GM12878 (cell line): Measurements from ENCODE around the gene PRR15. TPM values are rescaled to one million over a fixed set of nuclear protein-coding genes. Genes with fewer than 3 reads are reported as not detected.

ENCODE experiments used
- ATAC-seq: fragments of 200-7000 bp; cut with Tn5 transposase; 3 replicates; pipeline ENCODE4 v1.9.1; 2020; ENCODE audit warnings: mild to moderate bottlenecking, moderate library complexity
- BruUV-seq: library from RNA; stranded (reverse); fragments of 400-500 nt; replicated peaks from 2 replicates; lab custom pipeline; 2021; lab: Mats Ljungman, UMichigan
- CTCF ChIA-PET: fragments of 300-600 bp; sonication (Branson Sonifier 250); formaldehyde crosslinking; extraction: SDS; loops from one replicate; lab custom pipeline; 2021; ENCODE audit warnings: inconsistent platforms; lab: Yijun Ruan, JAX
- POLR2A ChIA-PET: fragments of 350-600 bp; formaldehyde crosslinking; extraction: SDS; loops from one replicate; lab custom pipeline; 2021; ENCODE audit warnings: inconsistent platforms; lab: Charles Lee
- RAD21 ChIA-PET: fragments of 300-600 bp; sonication (Branson Sonifier 250); formaldehyde crosslinking; loops from one replicate; lab custom pipeline; 2023; ENCODE audit warnings: antibody characterized with exemption; ENCODE audit not compliant: unreplicated experiment; lab: Charles Lee
- SMC1A ChIA-PET: fragments of 300-600 bp; sonication (Branson Sonifier 250); formaldehyde crosslinking; loops from one replicate; lab custom pipeline; 2023; ENCODE audit not compliant: unreplicated experiment, uncharacterized antibody; lab: Charles Lee
- DNase-seq: peaks from one replicate; pipeline ENCODE4 v3.0.0-alpha.2; 2011; ENCODE audit warnings: low read depth, low spot score
- FAIRE-seq: peaks from 3 replicates; lab custom pipeline; 2011; peaks lifted over from hg19 to GRCh38; lab: Jason Lieb, UNC
- H2AFZ ChIP-seq: 2 replicates; pipeline ENCODE4 v1.6.0; 2011; ENCODE audit warnings: low read depth, low read length, control low read depth; ENCODE audit not compliant: control insufficient read depth
- H3K27ac ChIP-seq: 2 replicates; pipeline ENCODE4 v1.5.1; 2011; ENCODE audit warnings: control low read depth; ENCODE audit not compliant: control insufficient read depth, insufficient read depth
- H3K27me3 ChIP-seq, 2 experiments: replicated peaks in 1 of 2; 2 replicates each; pipeline versions ENCODE4 v1.6.0 to v1.6.1; 2011; ENCODE audit warnings: low read length in 1 of 2; ENCODE audit not compliant: control insufficient read depth in 2 of 2, insufficient read depth in 2 of 2
- H3K36me3 ChIP-seq, 2 experiments: 2 replicates each; pipeline ENCODE4 v1.5.1; 2011; ENCODE audit warnings: low read length in 1 of 2; ENCODE audit not compliant: control insufficient read depth in 2 of 2, insufficient read depth in 2 of 2
- H3K4me1 ChIP-seq: 2 replicates; pipeline ENCODE4 v1.6.1; 2011; ENCODE audit warnings: mild to moderate bottlenecking, low read length, moderate library complexity, mixed read lengths; ENCODE audit not compliant: control insufficient read depth, insufficient read depth
- H3K4me2 ChIP-seq: 2 replicates; pipeline ENCODE4 v1.6.0; 2011; ENCODE audit warnings: control low read depth; ENCODE audit not compliant: control insufficient read depth, insufficient read depth
- H3K4me3 ChIP-seq: fragments of 200-600 bp; sonication (generic); 2 replicates; pipeline ENCODE4 v1.5.1; 2016
- H3K79me2 ChIP-seq: 2 replicates; pipeline ENCODE4 v1.6.0; 2011; ENCODE audit warnings: low read length; ENCODE audit not compliant: control insufficient read depth, insufficient read depth
- H3K9ac ChIP-seq: 2 replicates; pipeline ENCODE4 v1.8.0; 2011; ENCODE audit warnings: low read length, control low read depth, mixed read lengths; ENCODE audit not compliant: control insufficient read depth, insufficient read depth
- H3K9me3 ChIP-seq: replicated peaks from 3 replicates; pipeline ENCODE4 v1.5.1; 2011; ENCODE audit warnings: mild to moderate bottlenecking, low read length; ENCODE audit not compliant: control insufficient read depth, insufficient read depth
- H4K20me1 ChIP-seq: 2 replicates; pipeline ENCODE4 v1.6.0; 2011; ENCODE audit not compliant: control insufficient read depth, insufficient read depth
- ASH2L ChIP-seq: fragments of 300-600, 200-600 bp; sonication (generic); IDR thresholded peaks from 2 replicates; pipeline ENCODE4 v1.6.1; 2017; ENCODE audit warnings: low read depth, mild to moderate bottlenecking, borderline replicate concordance
- ATF7 ChIP-seq: fragments of 450-650 bp; IDR thresholded peaks from 2 replicates; pipeline ENCODE4 v1.6.1; 2016; ENCODE audit warnings: low read depth, mild to moderate bottlenecking
- BCLAF1 ChIP-seq: fragments of 450-650 bp; IDR thresholded peaks from 2 replicates; pipeline ENCODE4 v1.6.1; 2017; ENCODE audit warnings: antibody characterized with exemption, mild to moderate bottlenecking, moderate library complexity
- BMI1 ChIP-seq: fragments of 450-650 bp; IDR thresholded peaks from 2 replicates; pipeline ENCODE4 v1.6.1; 2016; ENCODE audit warnings: mild to moderate bottlenecking, moderate library complexity, borderline replicate concordance
- CUX1 ChIP-seq: IDR thresholded peaks from 2 replicates; pipeline ENCODE4 v1.6.1; 2012; ENCODE audit warnings: improper control_type of control experiment, low read depth, low read length; ENCODE audit not compliant: insufficient replicate concordance
- FOXM1 ChIP-seq: IDR thresholded peaks from 2 replicates; pipeline ENCODE4 v1.6.1; 2012; ENCODE audit warnings: low read depth, mild to moderate bottlenecking, inconsistent platforms, low read length, moderate library complexity
- GABPA ChIP-seq: IDR thresholded peaks from 2 replicates; pipeline ENCODE4 v1.6.1; 2014; ENCODE audit warnings: antibody characterized with exemption, low read depth, mild to moderate bottlenecking, inconsistent platforms
- IKZF2 ChIP-seq, 2 experiments: fragments of 450-650 bp; IDR thresholded peaks; 2 replicates each; pipeline ENCODE4 v1.6.1; 2017; ENCODE audit warnings: mild to moderate bottlenecking in 2 of 2, moderate library complexity in 2 of 2
- MEF2B ChIP-seq: fragments of 450-650 bp; IDR thresholded peaks from 2 replicates; pipeline ENCODE4 v1.6.1; 2018; ENCODE audit warnings: mild to moderate bottlenecking, moderate library complexity; ENCODE audit not compliant: partially characterized antibody, poor library complexity, severe bottlenecking
- NBN ChIP-seq: fragments of 450-650 bp; IDR thresholded peaks from 2 replicates; pipeline ENCODE4 v1.6.1; 2016
- SMAD1 ChIP-seq: fragments of 450-650 bp; IDR thresholded peaks from 2 replicates; pipeline ENCODE4 v1.6.1; 2018; ENCODE audit warnings: mild to moderate bottlenecking, low read depth; ENCODE audit not compliant: partially characterized antibody
- SMAD5 ChIP-seq: IDR thresholded peaks from 2 replicates; pipeline ENCODE4 v1.6.1; 2016; ENCODE audit warnings: antibody characterized with exemption, low read depth
- SREBF1 ChIP-seq: IDR thresholded peaks from 2 replicates; pipeline ENCODE4 v1.6.1; 2012; ENCODE audit warnings: mild to moderate bottlenecking, low read length
- STAT3 ChIP-seq: IDR thresholded peaks from 2 replicates; pipeline ENCODE4 v1.6.1; 2011; ENCODE audit warnings: low read depth, low read length, improper control_type of control experiment
- TCF3 ChIP-seq: IDR thresholded peaks from 2 replicates; pipeline ENCODE4 v1.6.1; 2012; ENCODE audit warnings: low read depth, mild to moderate bottlenecking, low read length, borderline replicate concordance; ENCODE audit not compliant: insufficient read depth
- ZBED1 ChIP-seq: IDR thresholded peaks from 2 replicates; pipeline ENCODE4 v1.6.1; 2016; ENCODE audit warnings: borderline replicate concordance
- WGBS: methylation state at CpG from one replicate; pipeline ENCODE4 v1.1.6; 2016; ENCODE audit warnings: low lambda C conversion rate; ENCODE audit not compliant: insufficient replicate concordance, insufficient coverage; ENCODE audit errors: missing lambda C conversion rate; 5-methylcytosine and 5-hydroxymethylcytosine counted together
- in situ Hi-C: fragments of 300-500 bp; cut with MboI; formaldehyde crosslinking; loops from 9 replicates; pipeline ENCODE4 v1.14.3; 2018; ENCODE audit warnings: mixed read lengths
- intact Hi-C: fragments of 100-400 bp; cut with micrococcal nuclease; formaldehyde crosslinking; loops from one replicate; pipeline ENCODE4 v1.14.2; 2022; ENCODE audit not compliant: unreplicated experiment
- polyA plus RNA-seq, 11 experiments: library from polyadenylated mRNA; depleted of rRNA in 4 of 11; unstranded in 6 of 11; stranded (reverse) in 5 of 11; fragments of >200 nt; fragmentation: Nextera tagmentation in 4 of 11; fragmentation: Illumina TruSeq in 1 of 11; extraction: Ambion mirVana in 4 of 11; extraction: Trizol in 1 of 11; gene quantifications; 1 replicate in 1 of 11; 2 replicates in 10 of 11; pipeline versions ENCODE4 v1.2.1 to v1.2.3, GENCODE V29; 2011 to 2016; ENCODE audit warnings: inconsistent platforms in 2 of 11, missing spikeins in 2 of 11, low read depth in 1 of 11
- total RNA-seq, 4 experiments: library from RNA; depleted of rRNA in 3 of 4; stranded (reverse); fragments of >200 nt in 3 of 4; fragmentation: Illumina TruSeq in 1 of 4; extraction: Trizol in 1 of 4; gene quantifications; 2 replicates each; pipeline versions ENCODE4 v1.2.1 to v1.2.3, GENCODE V29; 2013 to 2021

The PRR15 gene
- total and polyA plus RNA-seq, 10 of the 15 experiments (the other 5 are each of a cell fraction or from before 2014, with no cell fraction given), result not detected

- TF ChIP-seq SREBF1, result no peak
These were observed 49.5 kb downstream of the PRR15 start (continued) for GRCh38 chr7:29613100-29613499.

- H3K36me3 ChIP-seq, result no peaks in the 10 kb centered on the region
- no peak overlapping the region for H3K4me2 ChIP-seq
- FAIRE-seq, result no peak
- ChIA-PET RAD21 (no interaction called here), SMC1A (no interaction called here), POLR2A (no interaction called here), CTCF (no interaction called here)
- H3K27me3 ChIP-seq, result no peaks in the 10 kb centered on the region
- no peak overlapping the region for H2AFZ ChIP-seq
- no peak for TF ChIP-seq SMAD5
- TF ChIP-seq IKZF2 (IDR thresholded peaks at IDR 0.05), result no peak
- no peak for TF ChIP-seq ZBED1
- no peak for TF ChIP-seq ATF7
- no peak for TF ChIP-seq ASH2L
- no peak for TF ChIP-seq CUX1
- no peak for TF ChIP-seq STAT3
- TF ChIP-seq MEF2B, result no peak
- TF ChIP-seq BMI1, result no peak
- no peak for TF ChIP-seq TCF3
- TF ChIP-seq SMAD1, result no peak
- no peak for TF ChIP-seq GABPA
- TF ChIP-seq FOXM1, result no peak
- no peak for TF ChIP-seq NBN
- no peak for TF ChIP-seq BCLAF1
- WGBS, result 28% methylated on average over 2 of the region's 2 CpGs
- in situ Hi-C loops (no loop called here), intact Hi-C loops (no loop called here)
- ATAC-seq, result no peak
- no peak overlapping the region for H3K4me3 ChIP-seq
- H3K4me1 ChIP-seq, result no peaks in the 10 kb centered on the region
- no peaks in the 10 kb centered on the region for H3K9me3 ChIP-seq
- H3K9ac ChIP-seq, result no peak overlapping the region
- H3K27ac ChIP-seq, result no peak overlapping the region
- H3K79me2 ChIP-seq, result no peaks in the 10 kb centered on the region
- no TSS peak for BruUV-seq
- no peak for DNase-seq
- H4K20me1 ChIP-seq, result no peaks in the 10 kb centered on the region
These were observed 50.6 kb downstream of the PRR15 start for GRCh38 chr7:29614229-29614628.
